ENCODE results near the gene MYRIP. TPM values are rescaled to one million over a fixed set of nuclear protein-coding genes. Genes with fewer than 3 reads are reported as not detected.

The MYRIP gene
- total RNA-seq, 2 donors from 2014 or later = 4.8 to 9.3 TPM

DNA sequence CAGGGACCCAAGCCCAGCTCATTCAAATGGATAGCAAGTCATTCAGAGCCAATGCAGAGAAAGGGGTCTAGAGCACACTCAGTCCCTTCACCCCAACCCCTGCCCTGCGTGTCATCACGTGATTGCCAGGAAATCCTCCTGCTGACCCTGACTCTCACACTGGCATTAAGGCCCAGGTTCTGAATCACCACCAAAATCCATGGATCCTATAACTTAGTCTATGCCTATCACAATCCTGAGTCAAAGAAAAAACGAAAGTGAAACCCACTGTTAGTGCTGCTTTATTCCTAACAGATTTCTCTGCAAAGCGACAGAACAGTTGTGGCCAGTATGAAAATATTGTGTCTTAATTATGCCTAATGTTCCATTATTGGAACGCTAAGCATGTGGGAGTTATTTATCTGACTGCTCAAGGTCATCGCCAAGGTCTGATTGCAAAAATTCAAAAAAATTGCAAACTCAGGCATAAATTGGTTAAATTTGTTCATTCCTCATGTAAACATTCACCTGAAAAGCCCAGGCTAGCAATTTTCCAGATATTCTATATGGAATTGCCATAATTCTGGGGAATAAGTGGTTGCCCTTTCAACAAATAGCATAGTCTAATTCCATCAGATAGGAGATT, 391.4 kb downstream of the MYRIP start:
- no peak for DNase-seq (ENCODE audit: low spot score)
- H3K4me3 ChIP-seq = no peak overlapping the region
- no peaks in the 10 kb centered on the region for H3K36me3 ChIP-seq
- WGBS = 86% methylated on average over 6 of the region's 6 CpGs
- no peak overlapping the region for H3K27ac ChIP-seq
- H3K9me3 ChIP-seq = no peaks in the 10 kb centered on the region
- H3K27me3 ChIP-seq (replicated peaks; ENCODE audit: insufficient read depth) = no peaks in the 10 kb centered on the region
- no peaks in the 10 kb centered on the region for H3K4me1 ChIP-seq (replicated peaks)
- intact Hi-C loops (cut with DNase I) = no loop called here
- TF ChIP-seq POLR2A (IDR thresholded peaks at IDR 0.05) = no peak
- TF ChIP-seq, protein P1, sequence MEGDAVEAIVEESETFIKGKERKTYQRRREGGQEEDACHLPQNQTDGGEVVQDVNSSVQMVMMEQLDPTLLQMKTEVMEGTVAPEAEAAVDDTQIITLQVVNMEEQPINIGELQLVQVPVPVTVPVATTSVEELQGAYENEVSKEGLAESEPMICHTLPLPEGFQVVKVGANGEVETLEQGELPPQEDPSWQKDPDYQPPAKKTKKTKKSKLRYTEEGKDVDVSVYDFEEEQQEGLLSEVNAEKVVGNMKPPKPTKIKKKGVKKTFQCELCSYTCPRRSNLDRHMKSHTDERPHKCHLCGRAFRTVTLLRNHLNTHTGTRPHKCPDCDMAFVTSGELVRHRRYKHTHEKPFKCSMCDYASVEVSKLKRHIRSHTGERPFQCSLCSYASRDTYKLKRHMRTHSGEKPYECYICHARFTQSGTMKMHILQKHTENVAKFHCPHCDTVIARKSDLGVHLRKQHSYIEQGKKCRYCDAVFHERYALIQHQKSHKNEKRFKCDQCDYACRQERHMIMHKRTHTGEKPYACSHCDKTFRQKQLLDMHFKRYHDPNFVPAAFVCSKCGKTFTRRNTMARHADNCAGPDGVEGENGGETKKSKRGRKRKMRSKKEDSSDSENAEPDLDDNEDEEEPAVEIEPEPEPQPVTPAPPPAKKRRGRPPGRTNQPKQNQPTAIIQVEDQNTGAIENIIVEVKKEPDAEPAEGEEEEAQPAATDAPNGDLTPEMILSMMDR (IDR thresholded peaks at IDR 0.05) = no peak
- no peak for TF ChIP-seq POLR2AphosphoS5 (IDR thresholded peaks at IDR 0.05)

DNA sequence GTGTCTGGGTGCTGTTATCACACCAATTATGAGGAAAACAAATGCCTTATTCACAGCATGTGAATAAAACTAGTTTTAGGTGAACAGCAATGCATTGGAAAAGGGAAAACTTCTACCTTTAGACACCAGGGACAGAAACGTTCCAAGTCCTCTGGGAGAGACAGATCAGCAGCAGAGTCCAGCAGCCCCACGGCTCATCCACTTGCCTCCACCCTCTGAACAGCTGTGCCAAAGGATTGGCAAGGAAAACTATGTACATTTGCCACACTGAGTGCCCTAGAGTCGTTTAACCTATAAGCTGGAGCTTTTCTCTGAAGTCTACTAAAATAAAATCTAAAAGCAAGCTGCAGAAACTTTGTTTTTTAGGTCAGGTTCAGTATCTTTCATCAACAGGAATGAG, 392.4 kb downstream of the MYRIP start:
- Histone ChIP-seq H3K9me3 (no peaks in the 10 kb centered on the region), H3K27me3 (replicated peaks; ENCODE audit: insufficient read depth) (no peaks in the 10 kb centered on the region), H3K4me3 (no peak overlapping the region), H3K4me1 (replicated peaks) (no peaks in the 10 kb centered on the region), H3K36me3 (no peaks in the 10 kb centered on the region), H3K27ac (no peak overlapping the region)
- no peak for DNase-seq (ENCODE audit: low spot score)
- 33% methylated on average over 3 of the region's 3 CpGs for WGBS
- intact Hi-C loops (cut with DNase I) = no loop called here
- TF ChIP-seq, protein P1 (IDR thresholded peaks at IDR 0.05) = no peak
- TF ChIP-seq POLR2A (IDR thresholded peaks at IDR 0.05) (no peak), POLR2AphosphoS5 (IDR thresholded peaks at IDR 0.05) (no peak)

DNA sequence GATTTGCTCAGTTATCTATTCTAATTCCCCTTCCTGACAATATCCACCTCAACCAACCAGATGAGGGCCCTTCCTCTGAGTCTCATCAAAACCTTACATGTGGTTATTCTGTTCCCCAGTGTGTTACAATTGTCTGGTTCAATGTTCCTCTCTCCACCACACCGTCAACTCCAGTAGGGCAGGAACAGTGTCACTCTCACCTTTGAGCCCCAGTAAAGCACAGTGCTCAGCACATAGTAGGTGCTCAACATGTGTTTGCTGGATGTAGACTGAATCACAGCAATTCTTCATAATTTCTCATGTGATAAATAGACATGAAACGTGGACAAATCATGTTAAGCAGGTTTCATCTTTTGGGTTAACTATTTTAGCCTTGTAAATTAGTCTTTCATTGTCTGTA, 397.1 kb downstream of the MYRIP start:
- TF ChIP-seq POLR2A (IDR thresholded peaks at IDR 0.05) (no peak), POLR2AphosphoS5 (IDR thresholded peaks at IDR 0.05) (no peak)
- TF ChIP-seq, protein P1 (IDR thresholded peaks at IDR 0.05) = no peak

DNA sequence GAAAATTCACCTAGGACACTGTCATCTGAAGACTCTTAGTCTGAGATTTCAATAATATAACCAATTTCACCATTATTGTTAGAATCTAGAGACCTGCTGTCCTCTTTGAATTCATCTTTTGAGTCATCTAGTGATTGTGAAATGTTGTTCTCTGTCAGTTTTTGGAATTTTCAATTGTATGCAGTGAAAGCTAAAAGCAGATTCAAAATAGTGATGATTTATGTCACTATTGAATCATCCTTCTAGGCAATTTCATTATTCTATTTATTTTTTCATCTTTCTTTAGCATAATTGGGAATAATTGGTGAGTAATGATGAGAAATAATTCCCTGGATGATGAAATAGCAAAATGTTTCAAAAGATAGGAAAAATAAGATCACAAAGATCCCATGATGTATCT, 398.4 kb downstream of the MYRIP start:
- intact Hi-C loops (cut with DNase I) = no loop called here
- no peak overlapping the region for H3K27ac ChIP-seq

More for the DNA sequence above, 397.1 kb downstream of the MYRIP start:
- Histone ChIP-seq H3K27ac (no peak overlapping the region), H3K4me1 (replicated peaks) (no peaks in the 10 kb centered on the region), H3K27me3 (replicated peaks; ENCODE audit: insufficient read depth) (no peaks in the 10 kb centered on the region), H3K4me3 (no peak overlapping the region), H3K9me3 (no peaks in the 10 kb centered on the region), H3K36me3 (no peaks in the 10 kb centered on the region)
- DNase-seq (ENCODE audit: low spot score) = no peak
- 87% methylated on average over 2 of the region's 2 CpGs for WGBS
- intact Hi-C loops (cut with DNase I) = no loop called here

DNA sequence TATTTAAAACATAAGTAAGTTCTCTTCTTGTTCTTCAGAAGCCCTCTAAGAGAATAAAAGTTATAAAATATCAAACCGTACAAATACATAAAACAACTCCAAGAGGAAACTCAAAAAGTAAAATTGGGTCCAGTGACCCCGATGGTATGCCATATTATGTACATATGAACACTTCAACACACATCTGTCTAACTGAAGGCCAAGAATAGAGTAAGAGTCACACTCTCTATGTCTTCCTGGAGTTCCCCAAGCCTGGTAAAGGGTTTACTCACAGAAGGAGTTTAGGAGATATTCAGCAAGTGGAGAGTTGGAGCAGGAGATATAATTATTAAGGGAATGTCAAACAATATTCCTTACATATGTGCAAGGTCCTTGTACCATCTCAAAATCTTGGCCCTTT, 398.8 kb downstream of the MYRIP start:
- Histone ChIP-seq H3K27ac (no peak overlapping the region), H3K9me3 (no peaks in the 10 kb centered on the region), H3K4me1 (replicated peaks) (no peaks in the 10 kb centered on the region), H3K4me3 (no peak overlapping the region), H3K27me3 (replicated peaks; ENCODE audit: insufficient read depth) (no peaks in the 10 kb centered on the region), H3K36me3 (no peaks in the 10 kb centered on the region)
- 97% methylated on average over 2 of the region's 2 CpGs for WGBS
- intact Hi-C loops (cut with DNase I) = no loop called here
- no peak for DNase-seq (ENCODE audit: low spot score)
- TF ChIP-seq POLR2AphosphoS5 (IDR thresholded peaks at IDR 0.05) (no peak), POLR2A (IDR thresholded peaks at IDR 0.05) (no peak)
- TF ChIP-seq, protein P1 (IDR thresholded peaks at IDR 0.05) = no peak

More for the DNA sequence above, 398.4 kb downstream of the MYRIP start:
- no peaks in the 10 kb centered on the region for H3K4me1 ChIP-seq (replicated peaks)
- no peaks in the 10 kb centered on the region for H3K9me3 ChIP-seq
- TF ChIP-seq POLR2AphosphoS5 (IDR thresholded peaks at IDR 0.05) (no peak), POLR2A (IDR thresholded peaks at IDR 0.05) (no peak)
- TF ChIP-seq, protein P1 (IDR thresholded peaks at IDR 0.05) = no peak
- no peaks in the 10 kb centered on the region for H3K36me3 ChIP-seq
- no peak overlapping the region for H3K4me3 ChIP-seq
- H3K27me3 ChIP-seq (replicated peaks; ENCODE audit: insufficient read depth) = no peaks in the 10 kb centered on the region
- DNase-seq (ENCODE audit: low spot score) = no peak
